ENCODE data around the gene TM4SF1.
"Not testable (repeated sequence)": the region's sequence is repeated elsewhere in the genome, so short reads cannot be mapped to it uniquely, and the experiment has no call there.

Gene TM4SF1

DNA sequence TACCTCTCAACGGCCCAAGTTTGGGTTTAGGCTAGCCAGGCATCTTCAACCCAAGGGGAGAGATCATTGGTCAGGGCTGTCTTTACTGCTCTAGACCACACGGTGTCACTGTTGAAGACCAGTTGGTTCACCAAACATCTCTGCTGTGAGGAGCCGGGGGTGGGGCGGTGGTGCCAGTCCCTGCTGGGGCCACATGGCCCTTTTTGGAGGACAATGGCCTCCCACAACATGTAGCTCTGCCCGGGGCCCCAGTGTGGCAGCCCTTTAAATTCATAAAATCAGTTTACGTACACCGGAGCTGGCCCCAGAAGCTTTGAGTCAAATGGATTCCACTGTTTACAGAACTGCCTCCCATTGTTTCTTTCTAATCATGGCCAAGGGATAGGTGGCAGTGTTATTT, 24.9 kb downstream of the TM4SF1 start:
- in situ Hi-C loops (cut with HindIII; ENCODE audit: low sequenced_read_pairs): loop anchor here (5.0 kb wide), 1 partner anchor 35 kb away; no protein-coding TSS in a partner anchor

DNA sequence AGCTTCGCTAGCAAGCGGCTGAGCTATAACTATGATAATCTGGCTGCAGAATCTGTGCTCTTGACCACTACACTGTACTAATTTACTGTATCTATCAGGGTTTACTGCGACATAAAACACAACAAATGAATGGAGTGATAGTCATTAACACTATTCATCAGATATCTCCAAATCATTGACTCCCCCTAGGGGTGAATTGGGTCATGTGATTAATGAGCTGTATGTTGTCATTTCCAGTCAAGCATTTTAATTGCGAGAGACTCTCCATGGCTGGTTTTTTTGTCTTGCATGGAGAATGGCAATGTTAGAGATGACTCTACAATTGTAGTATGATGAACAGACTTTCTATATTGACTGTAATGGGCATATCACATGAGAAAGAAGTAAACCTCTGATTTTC, 33.5 kb downstream of the TM4SF1 start:
- in situ Hi-C loops (cut with HindIII; ENCODE audit: low sequenced_read_pairs): no loop called here

DNA sequence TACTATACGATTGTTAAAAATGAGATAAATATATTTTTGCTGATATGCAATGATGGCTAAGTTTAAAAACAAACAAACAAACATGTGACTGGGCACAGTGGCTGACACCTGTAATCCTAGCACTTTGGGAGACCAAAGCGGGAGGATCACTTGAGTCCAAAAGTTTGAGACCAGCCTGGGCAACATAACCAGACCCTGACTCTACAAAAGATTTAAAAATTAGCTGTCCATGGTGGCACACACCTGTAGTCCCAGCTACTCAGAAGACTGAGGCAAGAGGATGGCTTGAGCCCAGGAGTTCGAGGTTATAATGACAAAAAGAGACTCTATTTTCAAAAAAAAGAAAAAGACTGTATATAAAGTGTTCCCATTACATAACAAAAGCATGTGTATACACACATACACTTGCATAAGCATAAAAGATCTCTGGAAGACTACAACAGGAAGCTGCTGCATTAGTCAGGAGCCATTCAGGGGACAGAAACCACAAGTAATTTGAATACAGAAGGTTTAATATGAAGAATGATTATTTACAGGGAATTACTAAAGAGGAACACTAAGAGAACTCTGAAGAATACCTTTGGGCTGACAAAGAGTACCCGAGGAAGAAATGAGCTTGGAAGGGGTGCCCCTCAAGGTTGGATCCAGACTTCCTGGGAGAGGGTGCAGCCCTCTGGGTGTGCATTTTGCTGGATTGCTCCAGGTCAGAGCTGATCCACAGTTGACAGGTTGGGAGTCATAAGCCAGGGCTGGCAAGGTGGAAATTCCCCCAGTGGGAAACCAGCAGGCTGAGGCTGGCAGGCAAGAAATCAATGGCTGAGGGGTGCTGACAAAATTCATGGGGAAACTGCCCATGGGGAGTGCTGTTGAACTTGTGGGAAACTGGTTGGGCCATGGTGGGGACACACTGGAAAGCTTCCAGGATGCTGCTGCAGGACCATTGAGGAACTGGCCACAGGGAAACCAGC, 34.8 kb downstream of the TM4SF1 start:
- in situ Hi-C loops (cut with HindIII; ENCODE audit: low sequenced_read_pairs): no loop called here

DNA sequence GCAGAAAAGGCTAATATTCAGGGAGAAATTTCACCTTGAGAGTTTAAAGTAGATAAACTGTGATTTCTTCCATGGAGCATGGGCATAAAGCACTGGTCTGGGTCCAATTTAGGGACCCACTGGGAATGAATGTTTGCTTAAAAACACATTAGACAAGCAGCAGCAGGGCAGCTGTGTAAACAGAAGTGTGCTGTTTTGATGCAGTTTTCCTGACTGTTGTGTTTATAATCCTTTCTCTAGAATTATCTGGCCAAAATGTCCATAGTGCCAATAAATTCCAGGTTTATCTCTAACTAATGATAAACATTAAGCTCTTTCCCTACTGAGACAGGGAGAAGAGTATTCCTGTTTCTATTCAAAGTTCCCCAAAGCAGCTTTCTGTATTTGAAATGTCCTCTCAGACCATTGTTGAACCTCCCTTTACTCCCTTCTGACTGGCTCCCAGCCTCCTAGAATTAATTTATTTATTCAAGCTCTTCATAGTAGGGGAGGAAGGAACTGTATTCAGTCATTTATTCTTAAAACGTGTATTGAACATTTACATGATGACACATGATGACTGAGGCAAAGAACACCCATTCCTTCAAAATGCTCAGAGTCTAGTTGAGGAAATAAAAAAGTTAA, 37.0 kb downstream of the TM4SF1 start:
- in situ Hi-C loops (cut with HindIII; ENCODE audit: low sequenced_read_pairs): no loop called here

DNA sequence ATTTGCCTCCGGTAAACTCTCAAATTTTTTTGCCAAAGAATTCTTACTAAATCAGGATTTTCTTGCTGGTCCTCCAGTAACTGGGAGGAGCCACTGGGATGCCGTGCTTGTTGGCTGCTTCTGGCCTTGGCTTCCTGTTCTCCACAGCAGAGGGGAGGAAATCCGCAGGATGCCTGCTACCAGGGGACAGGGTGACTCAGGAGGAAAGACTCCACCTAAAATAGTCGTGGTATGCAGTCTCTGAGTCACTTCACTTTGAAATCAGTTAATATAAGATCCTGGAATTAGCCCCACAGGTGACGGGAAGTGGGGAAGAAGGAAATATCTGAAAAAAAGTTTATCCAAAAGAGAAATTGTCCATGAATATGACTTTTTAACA, 37.5 kb downstream of the TM4SF1 start:
- in situ Hi-C loops (cut with HindIII; ENCODE audit: low sequenced_read_pairs): no loop called here

DNA sequence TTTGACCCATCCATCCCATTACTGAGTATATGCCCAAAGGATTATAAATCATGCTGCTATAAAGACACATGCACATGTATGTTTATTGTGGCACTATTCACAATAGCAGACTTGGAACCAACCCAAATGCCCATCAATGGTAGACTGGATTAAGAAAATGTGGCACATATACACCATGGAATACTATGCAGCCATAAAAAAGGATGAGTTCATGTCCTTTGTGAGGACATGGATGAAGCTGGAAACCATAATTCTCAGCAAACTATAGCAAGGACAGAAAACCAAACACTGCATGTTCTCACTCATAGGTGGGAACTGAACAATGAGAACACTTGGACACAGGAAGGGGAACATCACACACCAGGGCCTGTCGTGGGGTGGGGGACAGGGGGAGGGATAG, 40.0 kb downstream of the TM4SF1 start:
- in situ Hi-C loops (cut with HindIII; ENCODE audit: low sequenced_read_pairs): not testable (repeated sequence)

DNA sequence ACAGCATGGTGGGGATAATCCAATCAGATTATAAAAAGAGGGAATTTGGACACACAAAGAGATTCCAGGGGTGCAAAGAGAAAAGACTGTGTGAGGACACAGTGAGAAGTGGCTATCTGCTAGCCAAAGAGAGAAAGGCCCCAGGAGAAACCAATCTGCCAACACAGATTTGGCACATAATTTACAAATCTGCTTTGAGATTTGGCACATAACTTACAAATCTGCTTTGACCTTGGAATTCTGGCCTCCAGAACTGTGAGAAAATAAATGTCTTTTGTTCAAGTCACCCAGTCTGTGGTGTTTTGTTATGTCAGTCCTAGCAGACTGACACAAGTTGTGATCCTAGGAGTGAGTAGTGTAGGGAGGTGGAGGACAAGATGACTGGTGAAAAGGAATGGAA, 40.5 kb downstream of the TM4SF1 start:
- in situ Hi-C loops (cut with HindIII; ENCODE audit: low sequenced_read_pairs): no loop called here

DNA sequence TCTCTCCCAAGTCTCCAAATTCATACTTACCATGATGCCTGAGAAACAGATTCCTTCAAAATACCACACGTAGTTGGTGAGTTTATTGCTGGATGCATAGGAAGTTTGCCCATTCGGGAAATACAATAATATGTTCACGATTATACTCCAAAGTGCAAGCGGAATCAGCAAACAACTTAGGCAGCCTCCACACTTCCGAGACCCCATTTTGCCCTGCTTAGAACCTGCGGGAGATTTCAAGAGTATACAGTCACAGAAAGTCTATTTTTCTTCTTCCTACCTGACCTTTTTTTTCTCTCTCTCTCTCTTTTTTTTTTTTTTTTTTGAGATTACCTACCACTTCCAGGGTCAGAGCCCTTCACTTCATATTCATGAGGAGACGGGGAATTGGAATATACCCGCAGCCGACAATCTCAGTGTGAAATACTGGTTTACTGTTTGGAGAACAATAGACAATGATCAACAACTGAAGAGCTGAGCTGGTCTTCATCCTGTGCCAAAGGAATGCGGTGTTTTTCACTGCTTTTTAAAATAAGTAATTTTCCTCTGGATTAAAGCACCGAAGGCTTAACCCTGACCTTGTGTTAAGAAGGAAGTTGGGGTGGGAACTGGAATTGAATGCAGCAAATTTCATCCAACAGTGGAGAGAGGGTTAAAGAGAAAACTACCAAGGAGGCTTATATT, 44.1 kb downstream of the TM4SF1 start, which contains the start of gene TM4SF18:
Gene TM4SF18, minus strand, starts transcription at position 461 of the 684 bp plus-strand sequence. Its CDS starts 254 bp downstream, at position 207.
- in situ Hi-C loops (cut with HindIII; ENCODE audit: low sequenced_read_pairs): no loop called here

DNA sequence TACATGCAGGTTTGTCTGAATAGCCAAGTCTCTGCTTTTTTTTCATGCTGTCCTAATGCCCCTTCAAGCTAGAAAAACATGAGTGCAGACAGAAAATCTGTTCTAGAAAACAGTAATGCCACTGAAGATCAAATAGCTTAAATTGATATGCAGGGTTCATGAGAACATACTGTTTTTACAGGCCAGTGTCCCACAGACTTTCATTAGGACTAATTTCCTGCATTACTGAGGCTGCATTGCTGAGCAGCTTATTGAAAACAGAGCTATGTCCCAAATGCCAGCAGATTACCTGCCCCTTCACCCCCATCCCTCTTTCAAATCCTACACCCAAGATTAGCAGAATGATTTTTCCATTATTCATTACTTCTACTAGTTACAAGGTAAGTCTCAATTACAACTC, 44.7 kb downstream of the TM4SF1 start:
- in situ Hi-C loops (cut with HindIII; ENCODE audit: low sequenced_read_pairs): no loop called here

DNA sequence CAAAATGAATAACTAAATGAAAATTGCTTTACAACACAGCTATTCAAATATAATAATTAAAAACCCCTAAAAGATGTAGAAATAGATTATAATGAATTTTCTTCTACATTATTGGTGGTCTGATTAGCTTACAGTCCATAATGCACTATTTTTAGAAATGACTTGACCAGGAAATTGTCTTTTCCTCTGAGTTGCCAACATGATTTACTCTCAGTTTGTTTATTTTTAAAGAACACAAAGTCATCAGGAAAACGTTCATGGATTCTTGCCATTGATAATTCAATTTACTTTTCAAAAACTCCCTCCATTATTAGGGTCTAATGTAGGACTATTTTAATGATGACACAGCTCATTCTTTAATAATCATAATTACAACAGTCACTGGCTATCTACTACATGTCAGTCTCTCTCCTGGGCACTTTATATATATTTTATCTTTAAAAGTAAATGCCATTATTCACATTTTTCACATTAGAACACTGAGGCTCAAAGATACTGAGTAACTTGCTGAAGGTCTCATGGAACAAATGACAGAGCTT, 45.2 kb downstream of the TM4SF1 start:
- in situ Hi-C loops (cut with HindIII; ENCODE audit: low sequenced_read_pairs): no loop called here

DNA sequence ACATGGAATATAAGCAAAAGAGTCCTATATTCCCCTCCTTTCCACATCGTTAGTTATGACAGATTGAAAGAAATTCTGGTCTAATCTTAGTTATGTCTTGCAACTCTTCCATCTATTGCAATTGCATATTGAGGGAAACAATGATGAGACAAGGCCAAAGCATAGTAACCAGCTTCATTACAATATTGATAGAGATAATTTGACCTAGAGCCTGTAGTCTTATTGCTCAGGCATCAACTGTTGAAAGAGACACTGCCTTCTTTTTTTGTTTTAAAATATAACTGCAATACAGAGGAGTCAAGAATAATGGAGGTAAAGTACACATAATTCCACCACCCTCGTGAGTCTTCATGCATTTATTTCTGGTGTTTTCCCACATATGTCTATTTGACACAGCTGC, 46.1 kb downstream of the TM4SF1 start:
- in situ Hi-C loops (cut with HindIII; ENCODE audit: low sequenced_read_pairs): no loop called here

DNA sequence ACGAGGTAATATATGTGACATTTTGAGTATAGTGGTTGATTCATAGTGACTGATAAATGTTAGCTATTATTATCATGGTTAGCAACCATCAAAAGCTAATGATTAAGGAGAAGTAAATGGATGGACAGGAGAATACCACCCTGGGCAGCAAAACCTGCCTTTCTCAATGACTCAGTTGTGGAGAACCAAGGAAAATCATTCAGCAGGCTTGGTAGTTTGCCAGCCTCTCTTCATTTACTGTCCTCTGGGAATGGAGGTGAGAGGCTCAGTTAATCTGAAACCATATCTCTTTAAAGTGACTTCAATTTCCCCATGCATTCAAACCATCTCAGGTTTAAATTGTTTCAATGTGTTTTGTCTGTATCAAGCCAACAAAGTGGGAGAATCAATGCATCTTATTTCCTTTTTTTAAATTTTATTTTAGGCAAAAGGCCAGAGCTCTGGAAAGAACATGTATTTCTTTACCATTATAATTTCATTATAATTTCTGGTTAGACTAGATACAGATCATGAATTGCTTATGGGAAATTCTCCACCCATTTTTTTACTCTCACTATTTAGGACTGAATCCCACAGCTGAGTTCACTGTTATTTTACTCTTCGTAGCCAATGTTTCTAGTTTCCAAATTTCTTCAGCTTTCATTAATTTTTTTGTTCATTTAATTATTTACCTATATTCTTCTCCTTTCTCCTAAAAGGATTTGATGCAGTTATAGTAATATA, 46.7 kb downstream of the TM4SF1 start:
- in situ Hi-C loops (cut with HindIII; ENCODE audit: low sequenced_read_pairs): no loop called here

DNA sequence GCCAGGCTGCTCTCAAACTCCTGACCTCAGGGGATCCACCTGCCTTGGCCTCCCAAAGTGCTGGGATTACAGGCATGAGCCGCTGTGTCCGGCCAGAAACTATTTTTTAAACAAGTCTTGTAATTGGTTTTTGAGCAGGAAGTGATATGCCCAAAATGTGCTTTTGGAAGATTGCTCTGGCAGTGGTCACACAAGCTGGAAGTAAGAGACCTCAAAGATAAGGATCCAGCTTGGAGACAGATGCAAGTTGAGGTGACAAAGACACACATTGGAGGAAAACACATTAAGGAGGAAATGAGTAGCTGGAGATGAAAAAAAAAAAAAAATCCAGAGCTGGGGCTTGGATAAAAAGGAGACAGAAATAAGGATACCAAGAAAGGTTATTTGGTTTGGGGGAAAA, 50.3 kb downstream of the TM4SF1 start:
- in situ Hi-C loops (cut with HindIII; ENCODE audit: low sequenced_read_pairs): no loop called here

DNA sequence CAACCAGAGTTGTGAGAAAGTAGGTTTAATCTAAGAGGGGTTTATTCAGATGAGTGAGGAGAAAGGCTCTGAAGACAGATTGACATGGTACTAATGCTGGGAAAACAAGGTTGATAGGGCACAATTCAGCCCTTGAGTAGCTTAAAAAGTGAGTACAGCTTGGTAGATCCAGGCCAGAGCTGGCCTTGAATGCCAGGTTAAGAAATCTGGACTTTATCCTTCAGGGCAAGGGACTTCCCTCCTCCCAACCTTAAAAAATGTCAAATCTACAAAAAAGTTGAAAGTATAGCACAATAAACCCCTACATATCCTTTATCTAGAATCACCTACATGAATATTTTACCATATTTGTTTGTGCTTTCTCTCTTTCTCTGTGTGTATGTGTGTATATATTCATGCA, 51.9 kb downstream of the TM4SF1 start:
- in situ Hi-C loops (cut with HindIII; ENCODE audit: low sequenced_read_pairs): no loop called here

DNA sequence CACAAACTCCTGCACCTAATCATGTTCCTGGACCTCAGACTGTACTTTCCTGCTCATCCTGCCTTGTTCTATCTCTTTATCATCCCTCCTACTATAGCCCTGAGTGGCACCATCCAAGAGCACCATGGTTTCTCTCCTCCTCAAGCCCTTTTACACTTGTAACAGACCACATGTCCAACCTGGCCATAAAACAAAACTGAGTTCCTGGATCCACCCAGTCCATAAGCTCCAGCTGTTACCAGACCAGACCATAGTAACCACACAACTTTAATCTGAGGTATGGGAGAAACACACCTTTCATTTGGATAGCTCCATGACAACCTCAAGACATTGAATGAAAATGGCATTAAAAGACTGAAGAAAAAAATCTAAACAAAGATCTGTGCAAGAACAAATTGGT, 53.1 kb downstream of the TM4SF1 start:
- in situ Hi-C loops (cut with HindIII; ENCODE audit: low sequenced_read_pairs): no loop called here

DNA sequence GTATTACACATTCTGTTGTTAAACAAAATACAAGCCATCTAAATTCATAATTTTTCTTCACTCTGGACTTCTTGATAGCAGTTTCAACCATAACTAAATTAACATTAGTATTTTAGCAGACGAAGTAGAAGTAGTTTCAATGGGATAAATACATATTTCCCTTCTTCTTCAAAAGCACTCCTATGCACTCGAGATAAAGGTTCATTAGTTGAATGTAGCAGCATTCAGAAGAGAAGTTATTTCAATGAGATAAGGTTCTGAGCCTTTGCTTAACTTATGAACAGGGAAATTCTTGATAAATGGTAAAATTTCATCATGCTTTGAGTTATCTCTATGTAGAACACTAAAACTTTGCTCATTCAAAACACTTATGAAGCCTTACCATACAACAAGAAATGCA, 55.8 kb downstream of the TM4SF1 start:
- in situ Hi-C loops (cut with HindIII; ENCODE audit: low sequenced_read_pairs): no loop called here

DNA sequence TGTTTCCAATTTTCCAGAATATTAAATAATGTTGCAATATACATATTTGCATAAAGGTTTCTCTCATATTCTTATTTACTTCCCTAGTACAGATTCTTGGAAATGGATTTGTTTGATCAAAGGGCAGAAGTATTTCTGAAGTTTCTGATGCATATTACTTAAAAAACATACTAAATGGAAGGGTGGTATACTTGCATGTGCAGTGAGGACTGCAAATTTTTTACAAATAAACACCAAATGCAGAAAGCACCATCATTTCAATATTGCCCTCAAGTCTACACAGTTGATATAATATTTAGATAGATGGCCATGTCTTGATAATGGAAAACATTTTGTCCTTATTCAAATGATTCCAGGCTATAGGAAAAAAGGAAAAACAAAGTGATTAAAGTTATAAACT, 56.3 kb downstream of the TM4SF1 start:
- in situ Hi-C loops (cut with HindIII; ENCODE audit: low sequenced_read_pairs): no loop called here

DNA sequence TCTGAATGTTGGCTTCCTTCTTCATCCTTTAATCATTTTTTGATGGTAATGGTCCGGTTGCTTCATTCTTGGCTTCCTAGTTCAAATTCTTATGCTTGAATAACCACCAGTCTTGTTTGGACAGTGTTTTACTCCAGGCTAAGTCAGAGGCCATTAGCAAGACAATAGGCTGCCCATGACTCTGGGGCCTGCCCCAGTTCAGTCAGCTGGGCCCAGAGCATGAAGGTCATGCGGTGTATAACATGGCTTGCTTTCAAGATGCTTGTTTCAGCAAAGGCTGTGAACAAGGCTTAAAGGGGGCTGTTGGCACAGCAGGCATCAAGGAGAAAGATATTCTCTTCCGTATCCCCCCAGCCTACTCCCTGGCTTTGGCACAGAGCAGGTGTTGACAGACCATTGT, 57.7 kb downstream of the TM4SF1 start:
- in situ Hi-C loops (cut with HindIII; ENCODE audit: low sequenced_read_pairs): no loop called here
